MM.1S (cell line): Measurements from ENCODE around the gene TBC1D10A.

Experiments used
- CTCF ChIP-seq: fragments of 300-600 bp; sonication (generic); IDR thresholded peaks from 2 replicates; pipeline ENCODE4 v1.5.1; 2016; ENCODE audit warnings: antibody characterized with exemption, low read length, mixed read lengths
- EZH2 ChIP-seq: fragments of 300-600 bp; sonication (generic); optimal IDR thresholded peaks from 2 replicates; pipeline ENCODE3; 2017; ENCODE audit warnings: low read depth, mild to moderate bottlenecking, antibody characterized with exemption, low read length, mixed read lengths
- EZH2phosphoT487 ChIP-seq: fragments of 300-600 bp; sonication (generic); IDR thresholded peaks from 2 replicates; pipeline ENCODE4 v1.6.1; 2018; ENCODE audit warnings: antibody characterized with exemption, low read length

- TF ChIP-seq CTCF, result no peak
- TF ChIP-seq EZH2, result no peak
- no peak for TF ChIP-seq EZH2phosphoT487
These were observed 18.6 kb downstream of the TBC1D10A start for GRCh38 chr22:30308093-30308492.
